Skeletal muscle tissue (tissue), 4 donors: ENCODE results near the gene TMEM187. TPM values are rescaled to one million over a fixed set of nuclear protein-coding genes. Genes with fewer than 3 reads are reported as not detected.

Source experiments
- H3K27ac ChIP-seq: one replicate; pipeline ENCODE4 v1.7.0; 2013; ENCODE audit warnings: mild to moderate bottlenecking, low read depth, low read length, inconsistent platforms
- H3K27me3 ChIP-seq, 3 donors: one replicate each; pipeline ENCODE4 v1.7.0; 2013; ENCODE audit warnings: low read length in 3 of 3; ENCODE audit not compliant: control insufficient read depth in 3 of 3, insufficient read depth in 3 of 3
- H3K36me3 ChIP-seq, 3 donors: one replicate each; pipeline ENCODE4 v1.7.0; 2013; ENCODE audit warnings: low read length in 3 of 3; ENCODE audit not compliant: control insufficient read depth in 3 of 3, insufficient read depth in 3 of 3
- H3K4me1 ChIP-seq, 3 donors: one replicate each; pipeline ENCODE4 v1.7.0; 2013; ENCODE audit warnings: low read length in 3 of 3, mild to moderate bottlenecking in 3 of 3; ENCODE audit not compliant: control insufficient read depth in 3 of 3, insufficient read depth in 3 of 3
- H3K4me3 ChIP-seq, 3 donors: one replicate each; pipeline ENCODE4 v1.7.0; 2013; ENCODE audit warnings: low read length in 3 of 3
- H3K9ac ChIP-seq, 3 donors: one replicate each; pipeline ENCODE4 v1.7.0; 2013; ENCODE audit warnings: low read length in 3 of 3, mild to moderate bottlenecking in 3 of 3, moderate library complexity in 2 of 3, low read depth in 1 of 3
- H3K9me3 ChIP-seq, 3 donors: one replicate each; pipeline ENCODE4 v1.7.0; 2013; ENCODE audit warnings: low read length in 3 of 3; ENCODE audit not compliant: control insufficient read depth in 3 of 3
- total RNA-seq: library from RNA; depleted of rRNA; stranded (reverse); fragments of >200 nt; gene quantifications from one replicate; pipeline ENCODE4 v1.2.3, GENCODE V29; 2014
- donor health status: Osteomylitis.

The TMEM187 gene
- total RNA-seq, 1 donor from 2014 or later: 2.1 TPM

GRCh38 chrX:153953892-153954557, 18.5 kb upstream of the TMEM187 start:
- peaks cover 70 to 87% (median 71%) of the 10 kb centered on the region in 3 donors for H3K36me3 ChIP-seq
- H3K9ac ChIP-seq: no peak overlapping the region
- peak overlapping the region; percentile 40 for H3K27ac ChIP-seq
- H3K4me3 ChIP-seq: no peak overlapping the region
- no peaks in the 10 kb centered on the region for H3K27me3 ChIP-seq
- no peaks in the 10 kb centered on the region for H3K9me3 ChIP-seq
- peaks cover 0 to 5% (median 3%) of the 10 kb centered on the region in 3 donors for H3K4me1 ChIP-seq

GRCh38 chrX:153954558-153955227, 17.9 kb upstream of the TMEM187 start:
- Histone ChIP-seq H3K9ac (no peak overlapping the region), H3K27me3 (no peaks in the 10 kb centered on the region), H3K9me3 (no peaks in the 10 kb centered on the region), H3K4me1 (peaks cover 0 to 3% (median 3%) of the 10 kb centered on the region in 3 donors), H3K36me3 (peaks cover 75 to 91% (median 76%) of the 10 kb centered on the region in 3 donors), H3K4me3 (no peak overlapping the region), H3K27ac (no peak overlapping the region)

GRCh38 chrX:153955228-153955732, 17.3 kb upstream of the TMEM187 start:
- no peak overlapping the region for H3K4me3 ChIP-seq
- H3K27me3 ChIP-seq: no peaks in the 10 kb centered on the region
- no peaks in the 10 kb centered on the region for H3K9me3 ChIP-seq
- peaks cover 0 to 3% (median 3%) of the 10 kb centered on the region in 3 donors for H3K4me1 ChIP-seq
- H3K27ac ChIP-seq: no peak overlapping the region
- no peak overlapping the region for H3K9ac ChIP-seq
- H3K36me3 ChIP-seq: peaks cover 76 to 91% (median 77%) of the 10 kb centered on the region in 3 donors

- Histone ChIP-seq H3K4me1 (peaks cover 0 to 3% (median 3%) of the 10 kb centered on the region in 3 donors), H3K36me3 (peaks cover 71 to 90% (median 80%) of the 10 kb centered on the region in 3 donors), H3K9me3 (no peaks in the 10 kb centered on the region), H3K27me3 (no peaks in the 10 kb centered on the region), H3K9ac (no peak overlapping the region), H3K27ac (no peak overlapping the region), H3K4me3 (no peak overlapping the region)
These were observed 16.3 kb upstream of the TMEM187 start for GRCh38 chrX:153956044-153956907.

- Histone ChIP-seq H3K27ac (no peak overlapping the region), H3K36me3 (peaks cover 68 to 90% (median 83%) of the 10 kb centered on the region in 3 donors), H3K27me3 (no peaks in the 10 kb centered on the region)
These were observed 15.3 kb upstream of the TMEM187 start for GRCh38 chrX:153957224-153957623.

GRCh38 chrX:153958605-153959004, 13.9 kb upstream of the TMEM187 start:
- peaks cover 71 to 86% (median 85%) of the 10 kb centered on the region in 3 donors for H3K36me3 ChIP-seq
- no peaks in the 10 kb centered on the region for H3K9me3 ChIP-seq
- H3K27me3 ChIP-seq: no peaks in the 10 kb centered on the region
- H3K4me3 ChIP-seq: no peak overlapping the region
- peaks cover 0 to 3% (median 0%) of the 10 kb centered on the region in 3 donors for H3K4me1 ChIP-seq
- no peak overlapping the region for H3K27ac ChIP-seq
- H3K9ac ChIP-seq: no peak overlapping the region

More at GRCh38 chrX:153957224-153957623, 15.3 kb upstream of the TMEM187 start:
- no peak overlapping the region for H3K9ac ChIP-seq
- H3K9me3 ChIP-seq: no peaks in the 10 kb centered on the region
- no peak overlapping the region for H3K4me3 ChIP-seq
- peaks cover 0 to 3% (median 3%) of the 10 kb centered on the region in 3 donors for H3K4me1 ChIP-seq

GRCh38 chrX:153959649-153960048, 12.9 kb upstream of the TMEM187 start:
- Histone ChIP-seq H3K9ac (no peak overlapping the region), H3K27me3 (no peaks in the 10 kb centered on the region), H3K36me3 (peaks cover 69 to 84% (median 76%) of the 10 kb centered on the region in 3 donors), H3K4me1 (peaks cover 5 to 8% (median 6%) of the 10 kb centered on the region in 3 donors), H3K9me3 (no peaks in the 10 kb centered on the region), H3K4me3 (no peak overlapping the region), H3K27ac (no peak overlapping the region)

- Histone ChIP-seq H3K9ac (no peak overlapping the region), H3K36me3 (peaks cover 68 to 80% (median 71%) of the 10 kb centered on the region in 3 donors), H3K9me3 (no peaks in the 10 kb centered on the region), H3K4me3 (no peak overlapping the region), H3K27ac (no peak overlapping the region), H3K4me1 (peaks cover 9 to 13% (median 10%) of the 10 kb centered on the region in 3 donors), H3K27me3 (no peaks in the 10 kb centered on the region)
These were observed 12.5 kb upstream of the TMEM187 start for GRCh38 chrX:153960077-153960476.

- no peak overlapping the region for H3K9ac ChIP-seq
- H3K4me3 ChIP-seq: no peak overlapping the region
- no peaks in the 10 kb centered on the region for H3K27me3 ChIP-seq
- no peak overlapping the region for H3K27ac ChIP-seq
- H3K9me3 ChIP-seq: no peaks in the 10 kb centered on the region
- peaks cover 63 to 75% (median 64%) of the 10 kb centered on the region in 3 donors for H3K36me3 ChIP-seq
- peaks cover 15 to 20% (median 16%) of the 10 kb centered on the region in 3 donors for H3K4me1 ChIP-seq
These were observed 11.8 kb upstream of the TMEM187 start for GRCh38 chrX:153960786-153961185.
